Lung (tissue), 12 donors: ENCODE data around the gene KRTAP10-6. TPM values are rescaled to one million over a fixed set of nuclear protein-coding genes. Genes with fewer than 3 reads are reported as not detected.
"Not testable (repeated sequence)": the region's sequence is repeated elsewhere in the genome, so short reads cannot be mapped to it uniquely, and the experiment has no call there.

Experiments
- ATAC-seq: fragments of 200-7000 bp; cut with Tn5 transposase; one replicate; pipeline ENCODE4 v1.9.1; 2020; ENCODE audit warnings: moderate number of reproducible peaks; ENCODE audit not compliant: insufficient read depth, low FRiP score
- DNase-seq, 3 donors: peaks; one replicate each; pipeline ENCODE4 v3.0.0-alpha.2; 2013 to 2017
- H3K27ac ChIP-seq, 2 donors: one replicate each; pipeline ENCODE4 v1.5.1; 2013; ENCODE audit warnings: mild to moderate bottlenecking in 2 of 2, moderate library complexity in 2 of 2, control low read depth in 1 of 2, inconsistent platforms in 1 of 2, low read depth in 1 of 2, low read length in 1 of 2
- H3K27me3 ChIP-seq, 3 donors: one replicate each; pipeline ENCODE4 v1.5.1; 2013; ENCODE audit warnings: low read length in 2 of 3; ENCODE audit not compliant: control insufficient read depth in 3 of 3, insufficient read depth in 3 of 3
- H3K36me3 ChIP-seq, 4 donors: one replicate each; pipeline ENCODE4 v1.5.1; 2013; ENCODE audit warnings: low read length in 4 of 4, mild to moderate bottlenecking in 1 of 4, moderate library complexity in 1 of 4; ENCODE audit not compliant: control insufficient read depth in 4 of 4, insufficient read depth in 4 of 4
- H3K4me1 ChIP-seq, 5 donors: one replicate each; pipeline ENCODE4 v1.5.1; 2013; ENCODE audit warnings: low read length in 5 of 5, mild to moderate bottlenecking in 2 of 5, moderate library complexity in 1 of 5; ENCODE audit not compliant: control insufficient read depth in 5 of 5, insufficient read depth in 5 of 5
- H3K4me3 ChIP-seq: one replicate; pipeline ENCODE4 v1.5.1; 2013; ENCODE audit warnings: mild to moderate bottlenecking, control low read depth, moderate library complexity
- H3K9ac ChIP-seq, 2 donors: one replicate each; pipeline ENCODE4 v1.5.1; 2013; ENCODE audit warnings: low read length in 2 of 2, control low read depth in 1 of 2; ENCODE audit not compliant: insufficient read depth in 1 of 2
- H3K9me3 ChIP-seq, 4 donors: one replicate each; pipeline ENCODE4 v1.5.1; 2013; ENCODE audit warnings: low read length in 3 of 4, mild to moderate bottlenecking in 1 of 4, moderate library complexity in 1 of 4; ENCODE audit not compliant: control insufficient read depth in 4 of 4, insufficient read depth in 3 of 4
- WGBS, 2 donors: extraction: QIAGEN DNeasy Blood & Tissue Kit; methylation state at CpG; one replicate each; pipeline ENCODE4 v1.1.7; 2013; 5-methylcytosine and 5-hydroxymethylcytosine counted together
- polyA plus RNA-seq, 2 donors: library from polyadenylated mRNA; stranded (reverse); fragments of 200-250 nt; gene quantifications; one replicate each; pipeline ENCODE4 v1.2.1, GENCODE V29; 2013
- total RNA-seq, 2 donors: library from RNA; depleted of rRNA in 1 of 2; stranded (reverse); fragments of >200 nt in 1 of 2; gene quantifications; one replicate each; pipeline ENCODE4 v1.2.1, GENCODE V29; 2014 to 2021
- TF ChIP-seq, protein P1 (sequence below): IDR thresholded peaks from 2 replicates; pipeline ENCODE4 v1.5.1; 2012; ENCODE audit warnings: mild to moderate bottlenecking; ENCODE audit errors: control extremely low read depth, extremely low read depth
- donor health status: control.
- donor health status: control.
- donor health status: Bipolar disorder and iron deficiency.
- donor health status: healthy.
- donor health status: DM: yes; HTN: yes; CAD: no.

Gene KRTAP10-6
- total and polyA plus RNA-seq, 4 donors, result not detected

DNA sequence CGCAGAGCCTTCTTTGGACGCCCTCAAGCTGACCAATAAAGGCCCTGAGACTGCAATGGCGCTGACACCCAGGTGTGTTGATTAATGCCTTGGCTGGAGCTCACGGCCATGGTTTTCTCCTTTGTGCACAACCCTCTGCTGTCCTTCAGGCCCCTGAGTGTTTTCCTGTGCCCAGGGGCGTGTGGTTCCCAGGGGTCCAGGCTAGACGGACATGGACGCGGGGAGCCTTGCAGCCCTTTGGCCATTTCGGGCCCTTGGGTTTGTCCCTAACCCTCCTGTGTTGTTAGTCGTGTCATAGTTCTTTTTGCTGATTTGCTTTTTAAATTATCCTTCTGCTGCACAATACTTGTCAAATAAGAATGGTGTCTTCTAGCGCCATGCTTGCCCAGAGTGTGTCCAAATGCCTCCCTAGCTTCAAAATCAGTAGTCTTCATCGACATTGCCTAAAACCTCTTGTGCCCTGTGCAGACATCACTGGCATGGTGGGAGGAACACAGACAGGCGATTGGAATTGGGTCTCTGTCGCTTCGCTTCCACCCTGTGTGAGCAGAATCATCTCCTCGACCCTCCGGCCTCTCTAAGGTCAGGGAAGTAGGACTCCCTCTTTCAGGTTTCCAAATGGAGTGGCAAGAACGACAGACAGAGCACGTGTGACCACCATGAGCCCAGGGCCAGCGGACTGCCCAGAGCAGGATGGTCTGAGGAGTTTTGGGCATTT lies 16.8 kb downstream of the KRTAP10-6 start:
- Histone ChIP-seq H3K4me1 (no peaks in the 10 kb centered on the region), H3K27ac (no peak overlapping the region), H3K9ac (no peak overlapping the region), H3K9me3 (peaks cover 0 to 37% (median 6%) of the 10 kb centered on the region in 4 donors), H3K36me3 (no peaks in the 10 kb centered on the region), H3K27me3 (peaks cover 0 to 2% (median 2%) of the 10 kb centered on the region in 3 donors), H3K4me3 (no peak overlapping the region)
- TF ChIP-seq, protein P1, sequence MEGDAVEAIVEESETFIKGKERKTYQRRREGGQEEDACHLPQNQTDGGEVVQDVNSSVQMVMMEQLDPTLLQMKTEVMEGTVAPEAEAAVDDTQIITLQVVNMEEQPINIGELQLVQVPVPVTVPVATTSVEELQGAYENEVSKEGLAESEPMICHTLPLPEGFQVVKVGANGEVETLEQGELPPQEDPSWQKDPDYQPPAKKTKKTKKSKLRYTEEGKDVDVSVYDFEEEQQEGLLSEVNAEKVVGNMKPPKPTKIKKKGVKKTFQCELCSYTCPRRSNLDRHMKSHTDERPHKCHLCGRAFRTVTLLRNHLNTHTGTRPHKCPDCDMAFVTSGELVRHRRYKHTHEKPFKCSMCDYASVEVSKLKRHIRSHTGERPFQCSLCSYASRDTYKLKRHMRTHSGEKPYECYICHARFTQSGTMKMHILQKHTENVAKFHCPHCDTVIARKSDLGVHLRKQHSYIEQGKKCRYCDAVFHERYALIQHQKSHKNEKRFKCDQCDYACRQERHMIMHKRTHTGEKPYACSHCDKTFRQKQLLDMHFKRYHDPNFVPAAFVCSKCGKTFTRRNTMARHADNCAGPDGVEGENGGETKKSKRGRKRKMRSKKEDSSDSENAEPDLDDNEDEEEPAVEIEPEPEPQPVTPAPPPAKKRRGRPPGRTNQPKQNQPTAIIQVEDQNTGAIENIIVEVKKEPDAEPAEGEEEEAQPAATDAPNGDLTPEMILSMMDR, result no peak
- WGBS, 2 donors, result 86 to 89% methylated on average over 20 of the region's 20 CpGs
- DNase-seq (no peak), ATAC-seq (no peak)

DNA sequence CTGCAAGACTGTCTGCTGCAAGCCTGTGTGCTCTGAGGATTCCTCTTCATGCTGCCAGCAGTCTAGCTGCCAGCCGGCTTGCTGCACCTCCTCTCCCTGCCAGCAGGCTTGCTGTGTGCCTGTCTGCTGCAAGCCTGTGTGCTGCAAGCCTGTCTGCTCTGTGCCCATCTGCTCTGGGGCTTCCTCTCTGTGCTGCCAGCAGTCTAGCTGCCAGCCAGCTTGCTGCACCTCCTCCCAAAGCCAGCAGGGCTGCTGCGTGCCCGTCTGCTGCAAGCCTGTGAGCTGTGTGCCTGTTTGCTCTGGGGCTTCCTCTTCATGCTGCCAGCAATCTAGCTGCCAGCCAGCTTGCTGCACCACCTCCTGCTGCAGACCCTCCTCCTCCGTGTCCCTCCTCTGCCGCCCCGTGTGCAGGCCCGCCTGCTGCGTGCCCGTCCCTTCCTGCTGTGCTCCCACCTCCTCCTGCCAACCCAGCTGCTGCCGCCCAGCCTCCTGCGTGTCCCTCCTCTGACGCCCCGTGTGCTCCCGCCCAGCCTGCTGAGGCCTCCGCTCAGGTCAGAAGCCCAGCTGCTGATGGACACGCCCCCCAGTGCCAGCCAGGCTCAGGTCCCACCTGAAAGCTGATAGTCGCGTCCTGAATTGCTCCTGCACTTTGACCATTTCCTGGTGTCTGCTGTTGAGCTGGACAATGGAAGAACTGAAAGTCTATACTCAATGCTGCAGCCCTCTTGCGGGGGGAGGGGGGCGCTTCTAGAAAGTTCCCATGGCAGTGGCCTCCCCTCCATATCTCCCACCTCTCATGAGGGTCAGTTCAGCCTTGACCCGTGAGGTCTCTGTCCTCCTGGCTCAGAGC lies 17.6 kb downstream of the KRTAP10-6 start:
- H3K36me3 ChIP-seq, result no peaks in the 10 kb centered on the region
- H3K9me3 ChIP-seq, result peaks cover 0 to 29% (median 6%) of the 10 kb centered on the region in 4 donors
- no peaks in the 10 kb centered on the region for H3K4me1 ChIP-seq
- ATAC-seq (no peak), DNase-seq (no peak)
- 42 to 47% methylated on average over 17 to 21 of the region's 21 CpGs for WGBS, 2 donors
- no peak overlapping the region for H3K9ac ChIP-seq
- TF ChIP-seq, protein P1, result no peak
- H3K4me3 ChIP-seq, result no peak overlapping the region
- H3K27ac ChIP-seq, result no peak overlapping the region
- H3K27me3 ChIP-seq, result peaks cover 0 to 2% (median 2%) of the 10 kb centered on the region in 3 donors

DNA sequence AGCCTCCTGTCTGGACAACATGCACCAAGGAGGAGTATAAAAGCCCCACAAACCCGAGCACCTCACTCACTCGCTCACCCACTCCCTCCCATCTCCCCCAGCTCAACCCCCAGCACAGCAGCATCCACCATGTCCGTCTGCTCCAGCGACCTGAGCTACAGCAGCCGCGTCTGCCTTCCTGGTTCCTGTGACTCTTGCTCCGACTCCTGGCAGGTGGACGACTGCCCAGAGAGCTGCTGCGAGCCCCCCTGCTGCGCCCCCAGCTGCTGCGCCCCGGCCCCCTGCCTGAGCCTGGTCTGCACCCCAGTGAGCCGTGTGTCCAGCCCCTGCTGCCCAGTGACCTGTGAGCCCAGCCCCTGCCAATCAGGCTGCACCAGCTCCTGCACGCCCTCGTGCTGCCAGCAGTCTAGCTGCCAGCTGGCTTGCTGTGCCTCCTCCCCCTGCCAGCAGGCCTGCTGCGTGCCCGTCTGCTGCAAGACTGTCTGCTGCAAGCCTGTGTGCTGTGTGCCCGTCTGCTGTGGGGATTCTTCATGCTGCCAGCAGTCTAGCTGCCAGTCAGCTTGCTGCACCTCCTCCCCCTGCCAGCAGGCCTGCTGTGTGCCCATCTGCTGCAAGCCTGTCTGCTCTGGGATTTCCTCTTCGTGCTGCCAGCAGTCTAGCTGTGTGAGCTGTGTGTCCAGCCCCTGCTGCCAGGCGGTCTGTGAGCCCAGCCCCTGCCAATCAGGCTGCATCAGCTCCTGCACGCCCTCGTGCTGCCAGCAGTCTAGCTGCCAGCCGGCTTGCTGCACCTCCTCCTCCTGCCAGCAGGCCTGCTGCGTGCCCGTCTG lies 18.5 kb downstream of the KRTAP10-6 start, which contains the start of gene KRTAP10-4:
Gene KRTAP10-4, plus strand, starts transcription at position 100 of the 827 bp plus-strand sequence. Its CDS starts 30 bp downstream, at position 130.
- H3K27me3 ChIP-seq, ATAC-seq, H3K27ac ChIP-seq, H3K4me1 ChIP-seq, H3K9ac ChIP-seq, DNase-seq, H3K36me3 ChIP-seq, H3K4me3 ChIP-seq: not testable (repeated sequence)
- 61 to 72% methylated on average over 19 to 22 of the region's 25 CpGs for WGBS, 2 donors
- peaks cover 0 to 24% (median 6%) of the 10 kb centered on the region in 4 donors for H3K9me3 ChIP-seq
